ENCODE results near the gene KLF6.

DNA sequence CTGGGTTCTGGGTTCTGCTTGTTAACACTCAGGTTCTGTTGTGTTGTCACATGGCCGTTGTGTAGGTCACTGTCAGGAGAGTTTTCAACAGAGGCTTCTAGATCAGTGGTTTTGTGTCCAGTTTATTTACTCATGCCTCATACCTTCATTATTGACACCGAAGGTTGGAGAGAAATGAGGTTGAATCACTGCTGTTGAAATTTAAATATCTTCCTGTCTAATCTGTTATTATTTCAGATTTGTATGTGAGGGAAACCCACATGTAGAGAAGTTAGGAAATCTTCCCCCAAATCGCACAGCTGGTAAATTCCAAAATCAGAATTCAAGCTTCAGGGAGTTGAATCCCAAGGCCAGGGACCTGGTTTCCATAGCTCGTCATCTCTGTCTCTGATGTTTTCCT, 28.3 kb upstream of the KLF6 start:
- TF ChIP-seq CTCF (IDR thresholded peaks at IDR 0.05): no peak
- TF ChIP-seq POLR2A (IDR thresholded peaks at IDR 0.05): no peak

Measured in Peyer's patch (tissue), 4 donors.